DND-41 (cell line): ENCODE data around the gene PDE8A.

Experiments used
- ATAC-seq: fragments of 200-7000 bp; cut with Tn5 transposase; 3 replicates; pipeline ENCODE4 v1.9.1; 2021; ENCODE audit warnings: low read depth; ENCODE audit not compliant: insufficient read depth
- DNase-seq: peaks from one replicate; pipeline ENCODE4 v3.0.0-alpha.2; 2020
- H2AFZ ChIP-seq: 2 replicates; pipeline ENCODE4 v1.6.0; 2012; ENCODE audit warnings: low read depth, low read length
- H3K27ac ChIP-seq: 2 replicates; pipeline ENCODE4 v1.5.1; 2012; ENCODE audit warnings: low read length, inconsistent platforms
- H3K27me3 ChIP-seq: fragments of 200-600 bp; sonication (generic); 2 replicates; pipeline ENCODE4 v1.6.0; 2012; ENCODE audit warnings: low read length, mild to moderate bottlenecking, inconsistent platforms; ENCODE audit not compliant: insufficient read depth, poor library complexity
- H3K36me3 ChIP-seq: 2 replicates; pipeline ENCODE4 v1.5.1; 2012; ENCODE audit warnings: low read length, inconsistent platforms; ENCODE audit not compliant: insufficient read depth
- H3K4me1 ChIP-seq: 2 replicates; pipeline ENCODE4 v1.5.1; 2012; ENCODE audit warnings: mild to moderate bottlenecking, low read length; ENCODE audit not compliant: insufficient read depth
- H3K4me2 ChIP-seq: 2 replicates; pipeline ENCODE4 v1.6.0; 2012; ENCODE audit warnings: mild to moderate bottlenecking, moderate library complexity, low read length, inconsistent platforms; ENCODE audit not compliant: insufficient read depth
- H3K4me3 ChIP-seq, 2 experiments: fragments of 200-600 bp in 1 of 2; shearing (Covaris generic) in 1 of 2; 2 replicates each; pipeline ENCODE4 v1.5.1; 2012 to 2016; ENCODE audit warnings: inconsistent platforms in 2 of 2, low read length in 2 of 2, mild to moderate bottlenecking in 2 of 2, low read depth in 1 of 2, moderate library complexity in 1 of 2
- H3K79me2 ChIP-seq: 2 replicates; pipeline ENCODE4 v1.6.0; 2012; ENCODE audit warnings: low read length, inconsistent platforms; ENCODE audit not compliant: insufficient read depth
- H3K9ac ChIP-seq: 2 replicates; pipeline ENCODE4 v1.6.0; 2012; ENCODE audit warnings: low read depth, mild to moderate bottlenecking, inconsistent platforms, low read length, moderate library complexity
- H3K9me3 ChIP-seq: 2 replicates; pipeline ENCODE4 v1.5.1; 2012; ENCODE audit warnings: low read length, moderate library complexity, mild to moderate bottlenecking, inconsistent platforms; ENCODE audit not compliant: insufficient read depth, severe bottlenecking
- H4K20me1 ChIP-seq: 2 replicates; pipeline ENCODE4 v1.6.0; 2012; ENCODE audit warnings: low read length; ENCODE audit not compliant: insufficient read depth
- CTCF ChIP-seq: IDR thresholded peaks from 2 replicates; pipeline ENCODE4 v1.5.1; 2012; ENCODE audit warnings: borderline replicate concordance, low read length, moderate library complexity, mild to moderate bottlenecking; ENCODE audit not compliant: poor library complexity, severe bottlenecking; ENCODE audit errors: extremely low read depth
- EZH2 ChIP-seq: IDR thresholded peaks from 3 replicates; pipeline ENCODE4 v1.6.1; 2012; ENCODE audit warnings: borderline replicate concordance, low read depth, mild to moderate bottlenecking, moderate library complexity, low read length, inconsistent platforms; ENCODE audit not compliant: severe bottlenecking

Gene PDE8A

GRCh38 chr15:84981711-84982300, at the start of gene PDE8A:
TSS of gene PDE8A (plus strand) at chr15:84981856. CDS start at chr15:84982163, 307 bp downstream.
- H3K27me3 ChIP-seq = no peaks in the 10 kb centered on the region
- no peak for ATAC-seq

GRCh38 chr15:84934942-84935729, 46.5 kb upstream of the PDE8A start:
- Histone ChIP-seq H3K79me2 (no peaks in the 10 kb centered on the region), H2AFZ (no peak overlapping the region), H3K36me3 (no peaks in the 10 kb centered on the region), H3K27ac (no peak overlapping the region), H3K4me3 (no peak overlapping the region), H3K9ac (no peak overlapping the region), H4K20me1 (no peaks in the 10 kb centered on the region), H3K27me3 (peaks cover 3% of the 10 kb centered on the region), H3K9me3 (no peaks in the 10 kb centered on the region), H3K4me1 (no peaks in the 10 kb centered on the region), H3K4me2 (no peak overlapping the region)
- no peak for ATAC-seq
- no peak for DNase-seq
- TF ChIP-seq CTCF = peak; percentile 17
- no peak for TF ChIP-seq EZH2

More at GRCh38 chr15:84981711-84982300, at the start of gene PDE8A:
- Histone ChIP-seq H2AFZ (peak within 1 kb of the TSS; percentile 97), H3K4me3 (peak within 1 kb of the TSS; percentile 85 to 100), H3K27ac (peak within 1 kb of the TSS; percentile 72), H3K4me1 (peaks cover 34% of the 10 kb centered on the region), H3K36me3 (no peaks in the 10 kb centered on the region), H3K79me2 (no peaks in the 10 kb centered on the region), H4K20me1 (no peaks in the 10 kb centered on the region), H3K4me2 (peak within 1 kb of the TSS; percentile 99), H3K9ac (peak within 1 kb of the TSS; percentile 83), H3K9me3 (no peaks in the 10 kb centered on the region)
- no peak for DNase-seq
- TF ChIP-seq EZH2 = no peak
- no peak for TF ChIP-seq CTCF

GRCh38 chr15:84937144-84937543, 44.5 kb upstream of the PDE8A start:
- H3K4me2 ChIP-seq = no peak overlapping the region
- no peak overlapping the region for H3K27ac ChIP-seq
- H3K9me3 ChIP-seq = no peaks in the 10 kb centered on the region
- no peaks in the 10 kb centered on the region for H3K36me3 ChIP-seq
- H3K4me1 ChIP-seq = no peaks in the 10 kb centered on the region
- DNase-seq (peak; percentile 12), ATAC-seq (peak; percentile 45; the same call in 1 of the 3 replicates)
- H3K4me3 ChIP-seq = no peak overlapping the region
- H3K79me2 ChIP-seq = no peaks in the 10 kb centered on the region
- no peak overlapping the region for H3K9ac ChIP-seq
- TF ChIP-seq CTCF (no peak), EZH2 (no peak)
- no peaks in the 10 kb centered on the region for H4K20me1 ChIP-seq
- H2AFZ ChIP-seq = no peak overlapping the region
- H3K27me3 ChIP-seq = peaks cover 6% of the 10 kb centered on the region
